Right atrium auricular region (tissue), 2 donors: ENCODE data around the gene ZNF423. TPM values are rescaled to one million over a fixed set of nuclear protein-coding genes. Genes with fewer than 3 reads are reported as not detected.

Experiments used
- DNase-seq: peaks from one replicate; pipeline ENCODE4 v3.0.0-alpha.2; 2019; ENCODE audit warnings: low spot score
- H3K27ac ChIP-seq, 2 donors: fragments of 200-600 bp; sonication (generic); 1 replicate in 1 of 2; 2 replicates in 1 of 2; pipeline ENCODE4 v1.5.1; 2016 to 2019
- H3K27me3 ChIP-seq, 2 donors: fragments of 200-600 bp; sonication (generic); one replicate each; pipeline versions ENCODE4 v1.5.1 to v1.6.0; 2017 to 2019
- H3K36me3 ChIP-seq: fragments of 200-600 bp; sonication (generic); one replicate; pipeline ENCODE4 v1.5.1; 2016
- H3K4me1 ChIP-seq, 2 donors: fragments of 200-600 bp; sonication (generic); one replicate each; pipeline versions ENCODE4 v1.5.1 to v1.6.0; 2017 to 2019
- H3K4me3 ChIP-seq, 2 donors: fragments of 200-600 bp; sonication (generic); 1 replicate in 1 of 2; 2 replicates in 1 of 2; pipeline ENCODE4 v1.5.1; 2017 to 2019; ENCODE audit warnings: mild to moderate bottlenecking in 1 of 2, moderate library complexity in 1 of 2
- H3K9me3 ChIP-seq, 2 donors: fragments of 200-600 bp; sonication (generic); one replicate each; pipeline ENCODE4 v1.5.1; 2019
- CTCF ChIP-seq, 2 donors: fragments of 200-600 bp; sonication (generic); IDR thresholded peaks; one replicate each; pipeline ENCODE4 v1.5.1; 2019; ENCODE audit warnings: antibody characterized with exemption in 2 of 2
- total RNA-seq, 2 donors: library from RNA; depleted of rRNA; stranded (reverse); fragments of >200 nt; gene quantifications; one replicate each; pipeline ENCODE4 v1.1.0, GENCODE V29; 2016

The ZNF423 gene
- total RNA-seq, 2 donors from 2014 or later = 8.5 to 10.7 TPM

- H3K4me1 ChIP-seq = peaks cover 0 to 7% of the 10 kb centered on the region in 2 donors
- no peak for TF ChIP-seq CTCF (IDR thresholded peaks at IDR 0.05)
- H3K36me3 ChIP-seq = no peaks in the 10 kb centered on the region
- no peaks in the 10 kb centered on the region for H3K27me3 ChIP-seq
- no peak overlapping the region for H3K27ac ChIP-seq
- DNase-seq = no peak
- H3K9me3 ChIP-seq = no peaks in the 10 kb centered on the region
- no peak overlapping the region for H3K4me3 ChIP-seq
Observed at GRCh38 chr16:49767414-49767813, 88.5 kb downstream of the ZNF423 start.

GRCh38 chr16:49766225-49766624 is 89.7 kb downstream of the ZNF423 start:
- Histone ChIP-seq H3K36me3 (no peaks in the 10 kb centered on the region), H3K27me3 (no peaks in the 10 kb centered on the region), H3K27ac (no peak overlapping the region), H3K4me1 (peaks cover 0 to 7% of the 10 kb centered on the region in 2 donors), H3K4me3 (no peak overlapping the region), H3K9me3 (no peaks in the 10 kb centered on the region)
- no peak for TF ChIP-seq CTCF (IDR thresholded peaks at IDR 0.05)
- DNase-seq = no peak

- no peaks in the 10 kb centered on the region for H3K27me3 ChIP-seq
- H3K4me3 ChIP-seq = no peak overlapping the region
- H3K27ac ChIP-seq = no peak overlapping the region
- no peak for DNase-seq
- peaks cover 0 to 7% of the 10 kb centered on the region in 2 donors for H3K4me1 ChIP-seq
- H3K36me3 ChIP-seq = no peaks in the 10 kb centered on the region
- TF ChIP-seq CTCF (IDR thresholded peaks at IDR 0.05) = no peak
- no peaks in the 10 kb centered on the region for H3K9me3 ChIP-seq
Observed at GRCh38 chr16:49763826-49764225, 92.1 kb downstream of the ZNF423 start.

GRCh38 chr16:49760815-49761214 is 95.1 kb downstream of the ZNF423 start:
- H3K36me3 ChIP-seq = no peaks in the 10 kb centered on the region
- no peak overlapping the region for H3K4me3 ChIP-seq
- H3K9me3 ChIP-seq = no peaks in the 10 kb centered on the region
- H3K27me3 ChIP-seq = no peaks in the 10 kb centered on the region
- TF ChIP-seq CTCF (IDR thresholded peaks at IDR 0.05) = no peak
- no peak for DNase-seq
- H3K27ac ChIP-seq = no peak overlapping the region
- peaks cover 0 to 5% of the 10 kb centered on the region in 2 donors for H3K4me1 ChIP-seq

GRCh38 chr16:49757559-49758069 is 98.3 kb downstream of the ZNF423 start:
- Histone ChIP-seq H3K27ac (no peak overlapping the region), H3K36me3 (no peaks in the 10 kb centered on the region), H3K9me3 (no peaks in the 10 kb centered on the region), H3K4me3 (no peak overlapping the region), H3K27me3 (no peaks in the 10 kb centered on the region), H3K4me1 (peaks cover 0 to 29% of the 10 kb centered on the region in 2 donors)
- TF ChIP-seq CTCF (IDR thresholded peaks at IDR 0.05) = no peak
- no peak for DNase-seq
